ENCODE measurements around the gene NOS1AP.

The NOS1AP gene

GRCh38 chr1:162191396-162192305 lies 122.2 kb downstream of the NOS1AP start:
- Histone ChIP-seq H3K4me2 (ENCODE audit: low read length) (no peak overlapping the region), H2BK15ac (replicated peaks; ENCODE audit: low read depth) (no peak overlapping the region), H2AK5ac (ENCODE audit: low read length) (no peak overlapping the region), H3K9ac (ENCODE audit: low read length) (no peak overlapping the region), H3K36me3 (ENCODE audit: control insufficient read depth, insufficient read depth, low read length) (no peaks in the 10 kb centered on the region), H3K4me3 (ENCODE audit: low read length) (no peak overlapping the region), H3K79me2 (ENCODE audit: control insufficient read depth, insufficient read depth, low read length) (peaks cover 2% of the 10 kb centered on the region), H4K8ac (ENCODE audit: low read depth, low read length) (no peak overlapping the region), H3K4ac (ENCODE audit: low read depth, low read length) (peak overlapping the region; percentile 72), H2BK120ac (ENCODE audit: low read depth, low read length) (no peak overlapping the region), H3K79me1 (ENCODE audit: low read length) (peaks cover 7% of the 10 kb centered on the region), H2BK5ac (ENCODE audit: low read length) (peak overlapping the region; percentile 33), H3K23ac (ENCODE audit: low read length) (no peak overlapping the region), H3K27me3 (ENCODE audit: insufficient read depth, low read length, poor library complexity) (no peaks in the 10 kb centered on the region), H3K4me1 (ENCODE audit: control insufficient read depth, low read depth, low read length) (peaks cover 19% of the 10 kb centered on the region), H3K18ac (ENCODE audit: low read length) (peak overlapping the region; percentile 78), H4K5ac (ENCODE audit: low read length) (no peak overlapping the region), H3K56ac (ENCODE audit: low read length) (no peak overlapping the region), H3K27ac (ENCODE audit: low read depth, low read length) (no peak overlapping the region)
- WGBS (ENCODE audit: extremely low coverage, insufficient coverage, low lambda C conversion rate), result no CpG with 5 or more reads among the region's 3 CpGs
- DNase-seq, result peak; percentile 91

GRCh38 chr1:162192306-162192678 lies 122.8 kb downstream of the NOS1AP start:
- Histone ChIP-seq H3K79me2 (ENCODE audit: control insufficient read depth, insufficient read depth, low read length) (peaks cover 2% of the 10 kb centered on the region), H3K4ac (ENCODE audit: low read depth, low read length) (no peak overlapping the region), H4K5ac (ENCODE audit: low read length) (no peak overlapping the region), H3K36me3 (ENCODE audit: control insufficient read depth, insufficient read depth, low read length) (no peaks in the 10 kb centered on the region), H2BK5ac (ENCODE audit: low read length) (peak overlapping the region; percentile 70), H3K23ac (ENCODE audit: low read length) (no peak overlapping the region), H3K79me1 (ENCODE audit: low read length) (peaks cover 7% of the 10 kb centered on the region), H3K4me2 (ENCODE audit: low read length) (no peak overlapping the region), H3K9ac (ENCODE audit: low read length) (no peak overlapping the region), H2BK120ac (ENCODE audit: low read depth, low read length) (no peak overlapping the region), H3K27ac (ENCODE audit: low read depth, low read length) (no peak overlapping the region), H3K56ac (ENCODE audit: low read length) (peak overlapping the region; percentile 10), H2BK15ac (replicated peaks; ENCODE audit: low read depth) (no peak overlapping the region), H3K27me3 (ENCODE audit: insufficient read depth, low read length, poor library complexity) (no peaks in the 10 kb centered on the region), H3K4me1 (ENCODE audit: control insufficient read depth, low read depth, low read length) (peaks cover 19% of the 10 kb centered on the region), H3K18ac (ENCODE audit: low read length) (peak overlapping the region; percentile 25), H4K8ac (ENCODE audit: low read depth, low read length) (no peak overlapping the region), H3K4me3 (ENCODE audit: low read length) (no peak overlapping the region), H2AK5ac (ENCODE audit: low read length) (peak overlapping the region; percentile 71)
- no peak for DNase-seq

- H3K4me2 ChIP-seq (ENCODE audit: low read length), result no peak overlapping the region
- no peak overlapping the region for H2BK120ac ChIP-seq (ENCODE audit: low read depth, low read length)
- no peak overlapping the region for H3K23ac ChIP-seq (ENCODE audit: low read length)
- no peaks in the 10 kb centered on the region for H3K27me3 ChIP-seq (ENCODE audit: insufficient read depth, low read length, poor library complexity)
- no peak overlapping the region for H4K8ac ChIP-seq (ENCODE audit: low read depth, low read length)
- DNase-seq, result no peak
- peaks cover 19% of the 10 kb centered on the region for H3K4me1 ChIP-seq (ENCODE audit: control insufficient read depth, low read depth, low read length)
- peaks cover 7% of the 10 kb centered on the region for H3K79me1 ChIP-seq (ENCODE audit: low read length)
- no peak overlapping the region for H3K27ac ChIP-seq (ENCODE audit: low read depth, low read length)
- no peak overlapping the region for H2AK5ac ChIP-seq (ENCODE audit: low read length)
- no peak overlapping the region for H3K9ac ChIP-seq (ENCODE audit: low read length)
- H2BK5ac ChIP-seq (ENCODE audit: low read length), result no peak overlapping the region
- H2BK15ac ChIP-seq (replicated peaks; ENCODE audit: low read depth), result no peak overlapping the region
- no CpG with 5 or more reads among the region's 1 CpG for WGBS (ENCODE audit: extremely low coverage, insufficient coverage, low lambda C conversion rate)
- peak overlapping the region; percentile 38 for H3K56ac ChIP-seq (ENCODE audit: low read length)
- no peaks in the 10 kb centered on the region for H3K36me3 ChIP-seq (ENCODE audit: control insufficient read depth, insufficient read depth, low read length)
- H4K5ac ChIP-seq (ENCODE audit: low read length), result no peak overlapping the region
- H3K4me3 ChIP-seq (ENCODE audit: low read length), result no peak overlapping the region
- H3K18ac ChIP-seq (ENCODE audit: low read length), result peak overlapping the region; percentile 21
- peaks cover 2% of the 10 kb centered on the region for H3K79me2 ChIP-seq (ENCODE audit: control insufficient read depth, insufficient read depth, low read length)
- no peak overlapping the region for H3K4ac ChIP-seq (ENCODE audit: low read depth, low read length)
Measured at GRCh38 chr1:162192763-162193162, 123.3 kb downstream of the NOS1AP start.

GRCh38 chr1:162193221-162193620 lies 123.7 kb downstream of the NOS1AP start:
- no peaks in the 10 kb centered on the region for H3K36me3 ChIP-seq (ENCODE audit: control insufficient read depth, insufficient read depth, low read length)
- no CpG with 5 or more reads among the region's 2 CpGs for WGBS (ENCODE audit: extremely low coverage, insufficient coverage, low lambda C conversion rate)
- no peak overlapping the region for H3K4ac ChIP-seq (ENCODE audit: low read depth, low read length)
- no peak overlapping the region for H3K4me2 ChIP-seq (ENCODE audit: low read length)
- H3K18ac ChIP-seq (ENCODE audit: low read length), result peak overlapping the region; percentile 21
- H4K5ac ChIP-seq (ENCODE audit: low read length), result no peak overlapping the region
- peaks cover 2% of the 10 kb centered on the region for H3K79me2 ChIP-seq (ENCODE audit: control insufficient read depth, insufficient read depth, low read length)
- no peak overlapping the region for H4K8ac ChIP-seq (ENCODE audit: low read depth, low read length)
- peaks cover 19% of the 10 kb centered on the region for H3K4me1 ChIP-seq (ENCODE audit: control insufficient read depth, low read depth, low read length)
- no peaks in the 10 kb centered on the region for H3K27me3 ChIP-seq (ENCODE audit: insufficient read depth, low read length, poor library complexity)
- H3K4me3 ChIP-seq (ENCODE audit: low read length), result no peak overlapping the region
- no peak overlapping the region for H3K56ac ChIP-seq (ENCODE audit: low read length)
- no peak overlapping the region for H2BK15ac ChIP-seq (replicated peaks; ENCODE audit: low read depth)
- H3K79me1 ChIP-seq (ENCODE audit: low read length), result peaks cover 7% of the 10 kb centered on the region
- peak; percentile 68 for DNase-seq
- H3K23ac ChIP-seq (ENCODE audit: low read length), result peak overlapping the region; percentile 32
- H2BK120ac ChIP-seq (ENCODE audit: low read depth, low read length), result no peak overlapping the region
- H2AK5ac ChIP-seq (ENCODE audit: low read length), result no peak overlapping the region
- no peak overlapping the region for H3K27ac ChIP-seq (ENCODE audit: low read depth, low read length)
- no peak overlapping the region for H2BK5ac ChIP-seq (ENCODE audit: low read length)
- no peak overlapping the region for H3K9ac ChIP-seq (ENCODE audit: low read length)

GRCh38 chr1:162193815-162194214 lies 124.3 kb downstream of the NOS1AP start:
- H3K79me2 ChIP-seq (ENCODE audit: control insufficient read depth, insufficient read depth, low read length), result peaks cover 2% of the 10 kb centered on the region
- H4K8ac ChIP-seq (ENCODE audit: low read depth, low read length), result no peak overlapping the region
- no peak overlapping the region for H3K27ac ChIP-seq (ENCODE audit: low read depth, low read length)
- no peak overlapping the region for H2BK15ac ChIP-seq (replicated peaks; ENCODE audit: low read depth)
- no peak overlapping the region for H3K23ac ChIP-seq (ENCODE audit: low read length)
- H3K4ac ChIP-seq (ENCODE audit: low read depth, low read length), result no peak overlapping the region
- no peak overlapping the region for H2BK5ac ChIP-seq (ENCODE audit: low read length)
- whole genome bisulfite sequencing (ENCODE audit: extremely low coverage, insufficient coverage, low lambda C conversion rate), result no CpG with 5 or more reads among the region's 3 CpGs
- no peak overlapping the region for H3K56ac ChIP-seq (ENCODE audit: low read length)
- no peak overlapping the region for H2BK120ac ChIP-seq (ENCODE audit: low read depth, low read length)
- no peak overlapping the region for H4K5ac ChIP-seq (ENCODE audit: low read length)
- H2AK5ac ChIP-seq (ENCODE audit: low read length), result no peak overlapping the region
- H3K79me1 ChIP-seq (ENCODE audit: low read length), result peaks cover 7% of the 10 kb centered on the region
- H3K27me3 ChIP-seq (ENCODE audit: insufficient read depth, low read length, poor library complexity), result no peaks in the 10 kb centered on the region
- peak; percentile 54 for DNase-seq
- no peak overlapping the region for H3K4me3 ChIP-seq (ENCODE audit: low read length)
- no peak overlapping the region for H3K9ac ChIP-seq (ENCODE audit: low read length)
- no peaks in the 10 kb centered on the region for H3K36me3 ChIP-seq (ENCODE audit: control insufficient read depth, insufficient read depth, low read length)
- peak overlapping the region; percentile 61 for H3K18ac ChIP-seq (ENCODE audit: low read length)
- H3K4me2 ChIP-seq (ENCODE audit: low read length), result no peak overlapping the region
- H3K4me1 ChIP-seq (ENCODE audit: control insufficient read depth, low read depth, low read length), result peaks cover 19% of the 10 kb centered on the region
